ENCODE data around the gene BICRAL.
"Not testable (repeated sequence)": the region's sequence is repeated elsewhere in the genome, so short reads cannot be mapped to it uniquely, and the experiment has no call there.

The BICRAL gene

GRCh38 chr6:42795651-42796050 is 13.8 kb downstream of the BICRAL start:
- no peak for DNase-seq

- no peak for DNase-seq
These were observed 14.3 kb downstream of the BICRAL start for GRCh38 chr6:42796171-42796570.

- not testable (repeated sequence) for DNase-seq
These were observed 15.8 kb downstream of the BICRAL start for GRCh38 chr6:42797696-42798095.

DNA sequence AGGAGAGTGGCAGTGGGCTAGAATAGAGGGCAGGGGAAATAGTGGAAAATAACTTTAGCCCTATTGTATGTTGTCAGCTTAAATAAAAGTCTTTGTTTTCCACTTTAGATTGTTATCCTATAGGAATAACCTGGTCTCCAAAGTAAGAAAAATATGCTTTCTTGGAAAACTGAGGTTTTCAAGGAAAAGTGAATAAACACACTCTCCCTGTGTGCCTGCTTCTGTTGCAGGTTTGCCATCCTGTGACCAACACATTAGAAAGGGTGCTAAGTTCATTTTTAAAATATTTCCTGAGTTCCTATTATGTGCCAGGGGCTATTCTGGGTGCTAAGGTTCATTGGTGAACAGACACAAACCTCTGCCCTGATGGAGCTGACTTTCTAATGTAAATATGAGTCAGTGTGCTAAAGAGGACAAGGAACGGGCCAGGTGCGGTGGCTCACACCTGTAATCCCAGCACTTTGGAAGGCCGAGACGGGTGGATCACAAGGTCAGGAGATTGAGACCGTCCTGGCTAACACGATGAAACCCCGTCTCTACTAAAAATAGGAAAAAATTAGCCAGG is 23.5 kb downstream of the BICRAL start:
- DNase-seq: no peak

DNA sequence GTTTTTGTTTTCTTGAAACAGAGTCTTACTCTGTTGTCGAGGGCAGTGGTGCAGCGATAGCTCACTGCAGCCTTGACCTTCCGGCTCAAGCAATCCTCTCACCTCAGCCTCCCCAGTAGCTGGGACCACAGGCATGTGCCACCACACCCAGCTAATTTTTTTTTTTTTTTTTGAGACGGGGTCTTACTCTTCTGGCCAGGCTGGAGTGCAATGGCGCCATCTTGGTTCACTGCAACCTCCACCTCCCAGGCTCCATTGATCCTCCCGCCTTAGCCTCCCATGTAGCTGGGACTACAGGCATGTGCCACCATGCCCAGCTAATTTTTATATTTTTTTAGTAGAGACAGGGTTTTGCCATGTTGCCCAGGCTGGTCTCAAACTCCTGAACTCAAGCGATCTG is 24.5 kb downstream of the BICRAL start:
- not testable (repeated sequence) for DNase-seq

DNA sequence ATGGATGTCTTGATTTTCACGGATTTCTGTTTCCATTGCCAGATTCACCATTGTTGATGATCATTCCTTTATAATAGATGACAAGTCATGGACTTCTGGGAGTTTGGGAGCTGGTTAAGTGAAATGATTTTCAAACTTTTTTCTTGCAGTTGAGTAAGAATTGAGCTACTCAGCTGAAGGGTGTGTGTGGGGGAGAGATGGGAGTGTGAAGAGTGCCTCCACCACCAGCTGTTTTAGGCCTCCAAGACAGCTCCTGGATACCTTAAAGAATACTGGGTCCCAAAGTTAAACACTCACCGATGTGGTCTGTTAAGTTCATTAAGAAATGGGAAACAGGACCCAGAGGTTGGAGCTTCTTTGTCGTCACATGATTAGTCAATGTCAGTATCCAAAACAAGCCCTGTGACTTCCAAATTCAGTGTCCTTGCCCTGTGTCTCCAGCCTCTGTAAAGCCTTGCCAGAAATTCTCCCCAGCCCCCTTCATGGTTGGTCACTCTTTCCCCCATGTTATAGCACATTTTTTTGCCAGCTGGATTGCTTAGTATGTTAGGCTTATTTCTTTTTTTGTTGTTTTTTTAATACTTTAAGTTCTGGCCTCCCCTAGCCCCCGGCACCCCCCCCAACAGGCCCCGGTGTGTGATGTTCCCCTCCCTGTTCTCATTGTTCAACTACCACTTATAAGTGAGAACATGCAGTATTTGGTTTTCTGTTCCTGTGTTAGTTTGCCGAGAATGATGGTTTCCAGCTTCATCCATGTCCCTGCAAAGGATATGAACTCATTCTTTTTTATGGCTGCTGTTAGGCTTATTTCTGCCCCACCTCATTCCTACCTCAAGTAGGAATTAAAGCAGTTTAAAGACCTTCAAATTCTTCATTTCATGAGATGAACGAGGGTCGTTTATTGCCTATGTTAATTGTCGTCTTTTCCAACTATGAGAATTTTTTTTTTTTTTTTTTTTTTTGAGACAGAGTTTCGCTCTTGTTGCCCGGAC is 26.9 kb downstream of the BICRAL start:
- no peak for DNase-seq

GRCh38 chr6:42813074-42813645 is 31.3 kb downstream of the BICRAL start:
- no peak for DNase-seq

DNA sequence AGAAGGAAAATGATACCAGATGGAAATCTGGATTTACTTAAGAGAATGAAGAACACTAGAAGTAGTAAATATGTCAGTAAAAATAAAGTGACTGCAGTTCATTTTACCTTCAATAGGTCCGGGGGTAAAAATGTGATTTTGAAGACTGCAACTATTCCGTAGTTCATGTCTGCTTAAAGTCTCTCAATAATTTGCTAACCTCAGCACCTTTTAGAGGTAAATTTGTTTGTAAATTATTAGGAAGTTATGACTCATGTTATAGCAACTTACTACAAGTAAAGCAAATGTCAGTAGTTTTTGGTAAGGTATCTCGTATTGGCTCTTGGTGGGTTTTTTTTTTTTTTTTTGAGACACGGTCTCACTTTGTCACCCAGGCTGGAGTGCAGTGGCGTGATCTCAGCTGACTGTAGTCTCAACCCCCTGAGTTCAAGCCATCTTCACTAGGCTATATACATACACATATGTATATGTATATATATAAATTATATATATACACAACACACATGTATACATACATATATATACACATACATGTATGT is 32.1 kb downstream of the BICRAL start:
- no peak for DNase-seq

- not testable (repeated sequence) for DNase-seq
These were observed 33.9 kb downstream of the BICRAL start for GRCh38 chr6:42815726-42816125.

GRCh38 chr6:42817907-42818306 is 36.1 kb downstream of the BICRAL start:
- DNase-seq: no peak

GRCh38 chr6:42818416-42818815 is 36.6 kb downstream of the BICRAL start:
- DNase-seq: no peak

- no peak for DNase-seq
These were observed 37.0 kb downstream of the BICRAL start for GRCh38 chr6:42818878-42819277.

- DNase-seq: no peak
These were observed 38.1 kb downstream of the BICRAL start for GRCh38 chr6:42819803-42820511.

DNA sequence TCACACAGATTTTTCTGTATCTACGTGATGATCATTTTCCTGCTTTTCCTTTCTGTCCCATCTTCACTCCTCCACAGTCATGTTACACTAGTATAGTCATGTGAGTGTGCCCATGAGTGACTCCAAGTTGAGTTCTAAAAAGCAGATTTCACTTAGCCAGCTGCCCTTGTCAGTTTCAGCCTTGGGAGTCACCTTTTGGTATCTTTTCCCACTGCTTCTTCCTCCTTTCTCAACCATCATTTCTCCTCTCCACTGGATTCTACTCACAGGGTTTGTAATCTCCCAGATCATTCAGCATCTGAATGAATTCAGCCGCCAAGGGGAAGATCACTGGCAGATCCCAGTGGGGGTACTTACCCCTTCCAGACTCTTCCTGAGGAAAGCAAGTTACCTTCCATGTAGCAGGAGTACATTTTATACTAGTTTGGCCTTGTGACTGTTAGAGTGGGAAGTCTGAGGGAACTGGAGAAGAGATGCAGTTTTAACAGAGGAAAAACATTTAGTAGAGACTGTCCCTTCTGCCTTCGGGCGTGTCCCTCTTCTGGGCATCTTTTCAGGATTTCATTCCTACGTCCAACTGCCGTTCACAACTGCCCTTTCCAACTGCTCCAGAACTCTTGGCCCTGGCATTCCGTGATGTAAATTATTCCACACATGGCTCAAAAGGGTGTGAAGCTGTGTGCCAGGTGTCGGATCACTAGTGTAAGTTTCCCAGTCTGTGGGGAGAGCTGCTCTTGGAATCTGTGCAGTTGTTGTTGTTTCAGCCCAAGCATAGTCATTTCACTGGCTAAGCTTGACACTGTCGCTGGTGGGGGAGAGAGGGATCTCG is 38.9 kb downstream of the BICRAL start:
- no peak for DNase-seq

DNA sequence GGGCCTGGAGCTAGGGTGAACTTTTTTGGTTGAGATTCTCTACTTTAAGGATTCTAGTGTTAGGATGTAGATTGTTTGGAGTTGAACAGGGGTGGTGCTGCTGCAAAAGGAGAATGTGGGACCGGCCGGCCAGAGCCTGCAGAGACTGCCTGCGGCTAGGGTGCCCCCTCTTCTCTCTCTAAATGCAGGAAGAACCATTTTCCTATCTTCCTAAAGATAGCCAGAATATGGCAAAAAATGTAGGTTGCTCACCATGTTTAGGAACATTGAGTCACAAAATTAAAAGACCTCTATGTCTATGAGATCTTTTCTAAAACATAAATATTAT is 39.5 kb downstream of the BICRAL start:
- no peak for DNase-seq

- no peak for DNase-seq
These were observed 40.0 kb downstream of the BICRAL start for GRCh38 chr6:42821846-42822245.

GRCh38 chr6:42829561-42830092 is 47.8 kb downstream of the BICRAL start:
- no peak for DNase-seq

DNA sequence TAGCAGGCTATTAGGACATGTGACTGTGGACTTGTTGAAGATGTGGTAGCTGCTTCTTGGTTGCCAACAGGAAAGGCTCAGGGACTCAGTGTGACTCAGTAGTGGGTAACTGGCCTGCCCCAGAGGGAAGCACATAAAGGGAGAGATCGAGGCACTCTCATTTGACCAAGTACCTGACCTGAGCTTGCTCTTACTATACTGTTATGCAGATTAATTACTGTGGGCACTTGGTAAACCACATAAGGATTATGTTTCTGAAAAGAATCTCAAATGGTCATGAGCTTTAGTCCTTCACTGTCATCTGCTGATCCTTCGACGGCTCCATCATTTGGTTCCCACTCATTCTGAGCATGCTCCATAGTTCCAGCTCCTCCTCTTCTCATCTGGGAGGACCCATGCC is 49.4 kb downstream of the BICRAL start:
- DNase-seq: no peak

DNA sequence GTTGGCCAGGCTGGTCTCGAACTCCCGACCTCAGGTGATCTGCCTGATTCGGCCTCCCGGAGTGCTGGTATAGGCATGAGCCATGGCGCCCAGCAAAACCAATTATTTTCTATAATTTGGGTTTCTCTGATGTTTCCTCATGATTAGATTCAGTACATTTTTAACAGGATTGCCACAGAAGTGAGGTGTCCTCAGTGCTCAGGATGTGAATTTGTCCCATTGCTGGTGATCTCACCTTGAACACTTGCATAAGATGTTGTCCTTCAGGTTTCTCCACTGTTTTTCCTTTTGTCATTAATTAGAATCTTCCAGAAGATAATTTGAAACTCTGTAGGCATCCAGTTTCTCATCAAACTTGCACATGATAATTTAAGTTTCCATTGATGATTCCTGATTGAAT is 52.2 kb downstream of the BICRAL start:
- DNase-seq: no peak

- DNase-seq: no peak
These were observed 60.2 kb downstream of the BICRAL start for GRCh38 chr6:42841844-42842584.

- DNase-seq: no peak
These were observed 63.5 kb downstream of the BICRAL start for GRCh38 chr6:42845327-42845694.

Data from activated CD8-positive, alpha-beta memory T cell treated with anti-CD3 and anti-CD28 coated beads, Interleukin-2, amount 50 U/mL, for 4 hours (primary cell).